Myocyte (in vitro differentiated cells): Measurements from ENCODE around the gene NT5DC1. TPM values are rescaled to one million over a fixed set of nuclear protein-coding genes. Genes with fewer than 3 reads are reported as not detected.
"Not testable (repeated sequence)": the region's sequence is repeated elsewhere in the genome, so short reads cannot be mapped to it uniquely, and the experiment has no call there.

Experiments
- DNase-seq: peaks from one replicate; pipeline ENCODE4 v3.0.0-alpha.2; 2012; ENCODE audit warnings: low read depth
- total RNA-seq: library from RNA; depleted of rRNA; stranded (reverse); fragments of >200 nt; gene quantifications from 2 replicates; pipeline ENCODE4 v1.2.3, GENCODE V29; 2014

Gene NT5DC1
- total RNA-seq, 1 donor from 2014 or later = 13.1 TPM

DNA sequence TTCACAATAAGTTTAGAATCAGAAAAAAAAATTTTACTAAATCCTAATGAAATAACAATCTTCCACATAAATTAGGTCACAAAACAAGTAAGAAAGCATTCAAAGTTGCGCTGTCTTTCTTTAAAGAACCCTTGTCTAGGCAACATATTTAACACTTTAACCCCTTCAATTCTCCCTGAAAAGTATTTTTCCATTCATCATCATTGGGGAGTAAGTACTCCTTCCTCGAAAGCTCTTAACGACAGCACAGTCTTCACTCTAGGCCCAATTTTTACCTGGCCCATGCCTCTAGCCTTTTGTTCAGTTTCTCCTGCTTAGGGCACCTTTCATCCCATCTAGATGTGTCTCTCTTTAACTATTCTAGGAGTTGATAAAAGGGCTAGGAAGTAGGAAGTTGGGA, 176.5 kb downstream of the NT5DC1 start:
- DNase-seq = no peak

- DNase-seq = no peak
Measured at GRCh38 chr6:116278481-116278829, 177.8 kb downstream of the NT5DC1 start.

- peak; percentile 58 for DNase-seq
Measured at GRCh38 chr6:116278854-116279231, 178.2 kb downstream of the NT5DC1 start.

- peak; percentile 99 for DNase-seq
Measured at GRCh38 chr6:116279232-116280160, 178.8 kb downstream of the NT5DC1 start, which contains the start of gene TSPYL1. TSPYL1 (minus strand) TSS chr6:116279930; CDS start chr6:116279830, 100 bp downstream.

GRCh38 chr6:116280161-116280932, 179.7 kb downstream of the NT5DC1 start:
- DNase-seq = peak; percentile 31

GRCh38 chr6:116280933-116281316, 180.3 kb downstream of the NT5DC1 start:
- DNase-seq = no peak

- no peak for DNase-seq
Measured at GRCh38 chr6:116282698-116283097, 182.0 kb downstream of the NT5DC1 start.

- DNase-seq = no peak
Measured at GRCh38 chr6:116283191-116283590, 182.5 kb downstream of the NT5DC1 start.

DNA sequence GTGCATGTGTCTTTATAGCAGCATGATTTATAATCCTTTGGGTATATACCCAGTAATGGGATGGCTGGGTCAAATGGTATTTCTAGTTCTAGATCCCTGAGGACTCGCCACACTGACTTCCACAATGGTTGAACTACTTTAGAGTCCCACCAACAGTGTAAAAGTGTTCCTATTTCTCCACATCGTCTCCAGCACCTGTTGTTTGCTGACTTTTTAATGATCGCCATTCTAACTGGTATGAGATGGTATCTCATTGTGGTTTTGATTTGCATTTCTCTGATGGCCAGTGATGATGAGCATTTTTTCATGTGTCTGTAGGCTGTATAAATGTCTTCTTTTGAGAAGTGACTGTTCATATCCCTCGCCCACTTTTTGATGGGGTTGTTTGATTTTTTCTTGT, 184.3 kb downstream of the NT5DC1 start:
- not testable (repeated sequence) for DNase-seq

- no peak for DNase-seq
Measured at GRCh38 chr6:116286773-116287358, 186.2 kb downstream of the NT5DC1 start.

- DNase-seq = peak; percentile 54
Measured at GRCh38 chr6:116287689-116288282, 187.1 kb downstream of the NT5DC1 start.

GRCh38 chr6:116289876-116290275, 189.2 kb downstream of the NT5DC1 start:
- DNase-seq = no peak

DNA sequence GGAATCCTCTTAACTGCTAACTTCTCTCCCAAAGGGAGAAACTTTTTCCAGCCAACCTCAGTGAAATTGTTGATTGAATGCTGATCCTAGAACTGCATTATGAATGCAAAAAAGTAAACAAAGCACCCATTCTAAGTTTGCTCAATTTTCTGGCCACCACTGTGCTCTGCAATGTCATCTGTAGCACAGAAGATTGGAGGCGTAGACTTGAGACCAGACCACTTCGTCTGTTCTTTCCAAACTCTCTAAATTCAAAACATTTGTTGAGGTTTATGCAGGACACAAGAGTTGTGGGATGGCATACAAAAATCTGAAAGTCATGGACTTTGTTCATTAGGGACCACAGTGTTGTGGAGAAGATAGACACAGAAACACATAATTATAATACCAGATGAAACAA, 190.1 kb downstream of the NT5DC1 start:
- DNase-seq = no peak

DNA sequence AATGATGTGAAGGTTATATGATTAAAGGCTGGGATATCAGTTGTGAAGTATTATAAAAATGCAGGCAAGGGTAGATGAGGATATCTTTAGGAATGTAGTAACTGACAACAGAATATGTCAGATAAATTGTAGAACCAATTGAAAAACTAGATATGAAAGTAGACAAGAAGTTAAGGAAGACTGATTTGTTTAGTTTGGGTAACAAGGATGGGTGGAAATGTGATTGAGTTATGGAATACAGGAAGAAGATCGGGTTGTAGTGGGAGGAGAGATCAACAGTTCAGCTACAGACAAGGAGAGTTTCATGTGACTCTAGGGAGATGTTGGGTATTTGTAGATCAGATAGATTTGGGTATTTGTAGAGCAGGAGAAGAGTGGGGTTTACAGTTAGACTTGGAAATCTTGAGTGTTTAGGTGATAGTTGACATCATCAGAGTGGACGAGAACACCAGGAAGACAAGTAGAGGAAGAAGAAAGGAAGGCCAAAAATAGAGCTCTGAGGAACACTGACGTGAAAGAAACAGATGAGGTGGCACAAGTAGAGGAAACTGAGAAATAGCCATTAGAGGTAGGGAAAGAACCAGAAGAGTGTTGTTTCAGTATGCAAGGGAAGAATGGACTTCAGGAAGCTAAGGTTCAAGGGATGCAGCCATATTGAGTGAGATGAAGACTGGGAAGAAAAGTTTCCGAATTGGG, 191.2 kb downstream of the NT5DC1 start:
- no peak for DNase-seq

- no peak for DNase-seq
Measured at GRCh38 chr6:116292553-116292952, 191.9 kb downstream of the NT5DC1 start.

GRCh38 chr6:116298273-116298672, 197.6 kb downstream of the NT5DC1 start:
- no peak for DNase-seq

DNA sequence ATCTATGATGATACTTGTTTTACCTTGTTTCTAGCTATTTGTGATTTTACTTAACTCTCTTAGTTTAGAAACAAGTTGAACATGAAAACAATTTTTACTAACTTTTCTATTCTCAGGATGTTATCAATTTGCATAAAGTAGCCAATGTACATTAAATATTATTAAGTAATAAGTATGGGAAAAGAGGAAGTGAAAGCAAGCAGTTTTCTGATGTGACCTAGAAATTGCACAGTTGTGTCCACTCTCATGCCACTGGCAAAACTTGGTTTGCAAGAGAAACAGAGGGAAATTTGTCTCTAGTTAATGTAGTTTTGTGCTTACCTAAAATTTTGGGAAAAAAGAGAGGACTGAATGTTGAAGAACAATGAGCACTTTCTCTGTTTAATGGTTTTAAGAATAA, 198.3 kb downstream of the NT5DC1 start:
- DNase-seq = no peak
